GM10248 (cell line): Measurements from ENCODE around the gene FAM118B.

Experiments used
- CTCF ChIA-PET: fragments of 300-600 bp; sonication (Branson Sonifier 250); formaldehyde crosslinking; extraction: SDS; loops from one replicate; lab custom pipeline; 2021; ENCODE audit warnings: antibody characterized with exemption; lab: Yijun Ruan, JAX
- POLR2A ChIA-PET: fragments of 350-650 bp; sonication (Branson Sonifier 250); formaldehyde crosslinking; extraction: SDS; loops from one replicate; lab custom pipeline; 2020; ENCODE audit warnings: antibody characterized with exemption; lab: Yijun Ruan, JAX
- DNase-seq: peaks from one replicate; pipeline ENCODE4 v3.0.0; 2012; ENCODE audit errors: extremely low spot score
- CTCF ChIP-seq: IDR thresholded peaks from 2 replicates; pipeline ENCODE4 v1.5.1; 2012; ENCODE audit warnings: mild to moderate bottlenecking, low read depth; ENCODE audit errors: extremely low read depth, missing control alignments, control extremely low read depth

Gene FAM118B

GRCh38 chr11:126198648-126199047, 12.9 kb upstream of the FAM118B start:
- DNase-seq: no peak
- no peak for TF ChIP-seq CTCF
- ChIA-PET POLR2A (interaction anchor here (1.0 to 1.3 kb wide), 2 partner anchors 9 to 10 kb away, joined by 3 to 8 read pairs; no protein-coding TSS in a partner anchor), CTCF (interaction anchor here (0.9 to 2.2 kb wide), 3 partner anchors 13 to 256 kb away, joined by 3 to 7 read pairs (median 3); no protein-coding TSS in a partner anchor)

GRCh38 chr11:126202646-126203359, 8.8 kb upstream of the FAM118B start:
- POLR2A ChIA-PET: no interaction called here

GRCh38 chr11:126205359-126205758, 6.2 kb upstream of the FAM118B start:
- POLR2A ChIA-PET: no interaction called here
- CTCF ChIA-PET: interaction anchor here (1.2 kb wide), 1 partner anchor 282 kb away, joined by 3 read pairs; no protein-coding TSS in a partner anchor
- TF ChIP-seq CTCF: no peak
- no peak for DNase-seq

More at GRCh38 chr11:126202646-126203359, 8.8 kb upstream of the FAM118B start:
- DNase-seq: no peak
- CTCF ChIA-PET: interaction anchor here (1.1 to 1.9 kb wide), 3 partner anchors 10 to 16 kb away, joined by 3 to 7 read pairs (median 3); no protein-coding TSS in a partner anchor
- TF ChIP-seq CTCF: no peak

GRCh38 chr11:126207896-126208295, 3.7 kb upstream of the FAM118B start:
- no peak for TF ChIP-seq CTCF
- no peak for DNase-seq
- POLR2A ChIA-PET: no interaction called here
- CTCF ChIA-PET: interaction anchor here (1.7 kb wide), 1 partner anchor 11 kb away, joined by 4 read pairs; no protein-coding TSS in a partner anchor

- CTCF ChIA-PET: interaction anchor here (2.6 kb wide), 1 partner anchor 17 kb away, joined by 7 read pairs; no protein-coding TSS in a partner anchor
- POLR2A ChIA-PET: no interaction called here
- DNase-seq: no peak
Measured at GRCh38 chr11:126210871-126211235, 729 bp upstream of the FAM118B start.

More at GRCh38 chr11:126210871-126211235, 729 bp upstream of the FAM118B start:
- TF ChIP-seq CTCF: no peak
